CD4-positive, alpha-beta T cell treated with Interleukin-6 at 100 ng/mL for 8 hours (primary cell): ENCODE results near the gene GRK2.

Experiments used
- DNase-seq: peaks from one replicate; pipeline ENCODE4 v3.0.0-alpha.2; 2020; ENCODE audit warnings: mixed read lengths, low spot score

GRK2 gene

GRCh38 chr11:67283481-67283963 lies 17.2 kb downstream of the GRK2 start:
- DNase-seq, result no peak

- DNase-seq, result no peak
Observed at GRCh38 chr11:67284811-67285540, 18.7 kb downstream of the GRK2 start.

GRCh38 chr11:67285541-67286498 lies 19.5 kb downstream of the GRK2 start:
- no peak for DNase-seq

GRCh38 chr11:67286621-67287333 lies 20.5 kb downstream of the GRK2 start:
- no peak for DNase-seq

- DNase-seq, result peak; percentile 56
Observed at GRCh38 chr11:67287355-67288197, 21.3 kb downstream of the GRK2 start.

- no peak for DNase-seq
Observed at GRCh38 chr11:67288198-67288451, 21.9 kb downstream of the GRK2 start.

- DNase-seq, result peak; percentile 88
Observed at GRCh38 chr11:67288452-67289225, 22.4 kb downstream of the GRK2 start.

GRCh38 chr11:67289226-67289650 lies 23.0 kb downstream of the GRK2 start, which contains the start of gene ANKRD13D:
Gene ANKRD13D, plus strand, starts transcription at chr11:67289303. Its CDS starts 158 bp downstream, at chr11:67289461.
- no peak for DNase-seq

- no peak for DNase-seq
Observed at GRCh38 chr11:67289651-67290479, 23.6 kb downstream of the GRK2 start.

- DNase-seq, result no peak
Observed at GRCh38 chr11:67290801-67291200, 24.5 kb downstream of the GRK2 start.

GRCh38 chr11:67291481-67292381 lies 25.5 kb downstream of the GRK2 start:
- no peak for DNase-seq

GRCh38 chr11:67292671-67293070 lies 26.4 kb downstream of the GRK2 start:
- no peak for DNase-seq

GRCh38 chr11:67293090-67293489 lies 26.8 kb downstream of the GRK2 start:
- DNase-seq, result peak; percentile 54

GRCh38 chr11:67295846-67296245 lies 29.6 kb downstream of the GRK2 start:
- no peak for DNase-seq

GRCh38 chr11:67298786-67299185 lies 32.5 kb downstream of the GRK2 start:
- no peak for DNase-seq

- DNase-seq, result no peak
Observed at GRCh38 chr11:67299471-67300191, 33.4 kb downstream of the GRK2 start.

- DNase-seq, result no peak
Observed at GRCh38 chr11:67300256-67300755, 34.0 kb downstream of the GRK2 start.
